Right renal cortex interstitium (tissue), 3 donors: ENCODE data around the gene SCGB1D2. TPM values are rescaled to one million over a fixed set of nuclear protein-coding genes. Genes with fewer than 3 reads are reported as not detected.

Source experiments
- DNase-seq, 3 donors: peaks; one replicate each; pipeline ENCODE4 v3.0.0-alpha.2; 2013; ENCODE audit warnings: low read depth in 3 of 3, low spot score in 2 of 3
- polyA plus RNA-seq, 3 donors: library from polyadenylated mRNA; unstranded; fragments of 120-200 nt; gene quantifications; one replicate each; pipeline ENCODE4 v1.2.1, GENCODE V29; 2013; ENCODE audit not compliant: insufficient read length in 3 of 3

Gene SCGB1D2
- polyA plus RNA-seq, 3 donors = 2.3 to 2.5 (median 2.4) TPM

GRCh38 chr11:62256281-62256680, 14.2 kb downstream of the SCGB1D2 start:
- no peak for DNase-seq

GRCh38 chr11:62260261-62260953, 18.4 kb downstream of the SCGB1D2 start:
- DNase-seq = no peak

- no peak for DNase-seq
These were observed 22.0 kb downstream of the SCGB1D2 start for GRCh38 chr11:62264004-62264403.

- DNase-seq = no peak
These were observed 24.5 kb downstream of the SCGB1D2 start for GRCh38 chr11:62266558-62266957.

GRCh38 chr11:62267050-62267449, 25.0 kb downstream of the SCGB1D2 start:
- DNase-seq = no peak

- DNase-seq = no peak
These were observed 25.5 kb downstream of the SCGB1D2 start for GRCh38 chr11:62267576-62267975.

- no peak for DNase-seq
These were observed 27.7 kb downstream of the SCGB1D2 start, which contains the start of gene SCGB2A2 for GRCh38 chr11:62269654-62270278. Gene SCGB2A2, plus strand, starts transcription at chr11:62270158. Its CDS starts 59 bp downstream, at chr11:62270217.

GRCh38 chr11:62273284-62273683, 31.2 kb downstream of the SCGB1D2 start:
- no peak for DNase-seq

GRCh38 chr11:62273789-62274275, 31.8 kb downstream of the SCGB1D2 start:
- no peak for DNase-seq

GRCh38 chr11:62280452-62280851, 38.4 kb downstream of the SCGB1D2 start:
- DNase-seq = no peak

Other genes with a start within 250 kb of the SCGB1D2 start
- gene INCENP, start 118.2 kb upstream of the SCGB1D2 start, polyA plus RNA-seq = 10 to 100 TPM; 29.3 to 36.8 (median 29.8) TPM
- gene SCGB1D1, start 52.0 kb upstream of the SCGB1D2 start, polyA plus RNA-seq = not detected
- gene SCGB2A1, start 33.6 kb upstream of the SCGB1D2 start, polyA plus RNA-seq = under 1 TPM in 2 of 3 donors, not detected in 1; 0.49 to 0.51 TPM
- not detected for gene SCGB2A2, start 27.9 kb downstream of the SCGB1D2 start, polyA plus RNA-seq
- gene SCGB1D4, start 56.8 kb downstream of the SCGB1D2 start, polyA plus RNA-seq = not detected
- gene ASRGL1, start 95.2 kb downstream of the SCGB1D2 start, polyA plus RNA-seq = 10 to 100 TPM; 42.5 to 61.3 (median 56.1) TPM
- gene SCGB1A1, start 176.8 kb downstream of the SCGB1D2 start, polyA plus RNA-seq = not detected